Erythroblast (primary cell): ENCODE results near the gene EIF2B5.

Experiments used
- GATA1 ChIP-seq: IDR thresholded peaks from 2 replicates; pipeline ENCODE4 v1.6.1; 2011; ENCODE audit warnings: low read depth, mild to moderate bottlenecking, control low read depth, low read length, moderate library complexity
- POLR2A ChIP-seq: IDR thresholded peaks from 2 replicates; pipeline ENCODE4 v1.6.1; 2011; ENCODE audit warnings: mild to moderate bottlenecking, low read length

- no peak for TF ChIP-seq POLR2A
- no peak for TF ChIP-seq GATA1
Observed at GRCh38 chr3:184143327-184143726, 8.2 kb downstream of the EIF2B5 start.
